GM18511 (cell line): ENCODE data around the gene JAZF1.
A peak's percentile ranks its signal among the peaks of the same experiment; 100 is the strongest.

ENCODE experiments used
- ATAC-seq: cut with Tn5 transposase; IDR thresholded peaks from one replicate; pipeline ENCODE4 v1.9.1; 2021; ENCODE audit warnings: mild to moderate bottlenecking, moderate library complexity; ENCODE audit not compliant: unreplicated experiment

JAZF1 gene

GRCh38 chr7:28168393-28169158, 12.0 kb downstream of the JAZF1 start:
- no peak for ATAC-seq

- no peak for ATAC-seq
Measured at GRCh38 chr7:28166982-28167715, 13.4 kb downstream of the JAZF1 start.

- ATAC-seq, result no peak
Measured at GRCh38 chr7:28165961-28166955, 14.3 kb downstream of the JAZF1 start.

- no peak for ATAC-seq
Measured at GRCh38 chr7:28165261-28165660, 15.3 kb downstream of the JAZF1 start.

GRCh38 chr7:28163949-28164348, 16.6 kb downstream of the JAZF1 start:
- ATAC-seq, result no peak

GRCh38 chr7:28161331-28161730, 19.3 kb downstream of the JAZF1 start:
- ATAC-seq, result no peak

GRCh38 chr7:28160551-28160991, 20.0 kb downstream of the JAZF1 start:
- ATAC-seq, result no peak

- ATAC-seq, result no peak
Measured at GRCh38 chr7:28157831-28158416, 22.7 kb downstream of the JAZF1 start.

- no peak for ATAC-seq
Measured at GRCh38 chr7:28157076-28157745, 23.4 kb downstream of the JAZF1 start.

GRCh38 chr7:28156401-28156800, 24.2 kb downstream of the JAZF1 start:
- no peak for ATAC-seq

GRCh38 chr7:28155964-28156363, 24.6 kb downstream of the JAZF1 start:
- ATAC-seq, result no peak

- peak; percentile 82 for ATAC-seq
Measured at GRCh38 chr7:28155019-28155660, 25.5 kb downstream of the JAZF1 start.

- ATAC-seq, result no peak
Measured at GRCh38 chr7:28152594-28152993, 28.0 kb downstream of the JAZF1 start.

- ATAC-seq, result peak; percentile 41
Measured at GRCh38 chr7:28151965-28152364, 28.6 kb downstream of the JAZF1 start.

GRCh38 chr7:28149291-28150101, 31.1 kb downstream of the JAZF1 start:
- ATAC-seq, result no peak

- no peak for ATAC-seq
Measured at GRCh38 chr7:28145931-28146330, 34.7 kb downstream of the JAZF1 start.

- ATAC-seq, result no peak
Measured at GRCh38 chr7:28145090-28145626, 35.4 kb downstream of the JAZF1 start.

- ATAC-seq, result no peak
Measured at GRCh38 chr7:28144266-28144665, 36.3 kb downstream of the JAZF1 start.

- no peak for ATAC-seq
Measured at GRCh38 chr7:28142650-28143049, 37.9 kb downstream of the JAZF1 start.
